A673 (cell line): ENCODE measurements around the gene NAT10. TPM values are rescaled to one million over a fixed set of nuclear protein-coding genes. Genes with fewer than 3 reads are reported as not detected.

Source experiments
- BruUV-seq: library from RNA; stranded (reverse); fragments of 400-500 nt; replicated peaks from 2 replicates; lab custom pipeline; 2021; lab: Mats Ljungman, UMichigan
- CTCF ChIA-PET: fragments of 300-600 bp; sonication (Branson Sonifier 250); formaldehyde crosslinking; loops from one replicate; lab custom pipeline; 2022; ENCODE audit warnings: antibody characterized with exemption; lab: Charles Lee
- POLR2A ChIA-PET: fragments of 300-600 bp; sonication (Branson Sonifier 250); formaldehyde crosslinking; loops from one replicate; lab custom pipeline; 2022; ENCODE audit warnings: antibody characterized with exemption; ENCODE audit not compliant: low non-redundant PET; lab: Charles Lee
- DNase-seq: peaks from one replicate; pipeline ENCODE4 v3.0.0-alpha.2; 2015; ENCODE audit warnings: low spot score
- H3K27ac ChIP-seq: fragments of 200-600 bp; sonication (generic); 2 replicates; pipeline ENCODE4 v1.5.1; 2016; ENCODE audit warnings: mixed run types, low read depth, mild to moderate bottlenecking, mixed read lengths, antibody characterized with exemption, low read length; ENCODE audit not compliant: poor library complexity, severe bottlenecking
- H3K27me3 ChIP-seq: fragments of 200-600 bp; sonication (generic); replicated peaks from 2 replicates; pipeline ENCODE4 v1.6.1; 2017; ENCODE audit warnings: mixed run types, low read depth, mild to moderate bottlenecking, mixed read lengths, antibody characterized with exemption, low read length; ENCODE audit not compliant: insufficient read depth, poor library complexity
- H3K36me3 ChIP-seq: fragments of 200-600 bp; sonication (generic); 2 replicates; pipeline ENCODE4 v1.6.1; 2016; ENCODE audit warnings: mixed run types, mild to moderate bottlenecking, mixed read lengths, antibody characterized with exemption, low read length; ENCODE audit not compliant: insufficient read depth, poor library complexity, severe bottlenecking
- H3K4me1 ChIP-seq: fragments of 200-600 bp; sonication (generic); 2 replicates; pipeline ENCODE4 v1.6.1; 2017; ENCODE audit warnings: mixed run types, mild to moderate bottlenecking, mixed read lengths, antibody characterized with exemption, low read length; ENCODE audit not compliant: insufficient read depth, poor library complexity, severe bottlenecking
- H3K4me3 ChIP-seq: fragments of 200-600 bp; sonication (generic); 2 replicates; pipeline ENCODE4 v1.5.1; 2016; ENCODE audit warnings: low read depth, mixed run types, mild to moderate bottlenecking, mixed read lengths, low read length; ENCODE audit not compliant: poor library complexity, severe bottlenecking
- H3K9me3 ChIP-seq: fragments of 200-600 bp; sonication (generic); 2 replicates; pipeline ENCODE4 v1.6.1; 2016; ENCODE audit warnings: mixed run types, low read depth, mild to moderate bottlenecking, mixed read lengths, antibody characterized with exemption, low read length; ENCODE audit not compliant: poor library complexity, severe bottlenecking
- EZH2 ChIP-seq: fragments of 200-600 bp; sonication (generic); IDR thresholded peaks from 2 replicates; pipeline ENCODE4 v1.6.1; 2017; ENCODE audit warnings: borderline replicate concordance, low read depth, mild to moderate bottlenecking, mixed read lengths, antibody characterized with exemption, low read length; ENCODE audit not compliant: poor library complexity, severe bottlenecking
- intact Hi-C: fragments of 100-400 bp; cut with micrococcal nuclease; formaldehyde crosslinking; loops from one replicate; pipeline ENCODE4 v1.10.0; 2022; ENCODE audit not compliant: unreplicated experiment
- total RNA-seq: library from RNA; stranded (reverse); gene quantifications from 2 replicates; pipeline ENCODE4 v1.2.3, GENCODE V29; 2021
- TF ChIP-seq, protein P1 (sequence below): fragments of 300-800, 200-600 bp; sonication (generic); conservative IDR thresholded peaks from 2 replicates; pipeline ENCODE4 v1.5.1; 2017; ENCODE audit warnings: low read depth, mild to moderate bottlenecking, antibody characterized with exemption, low read length, moderate library complexity, mixed read lengths

NAT10 gene
- total RNA-seq, 1 experiment from 2014 or later: 192 TPM

DNA sequence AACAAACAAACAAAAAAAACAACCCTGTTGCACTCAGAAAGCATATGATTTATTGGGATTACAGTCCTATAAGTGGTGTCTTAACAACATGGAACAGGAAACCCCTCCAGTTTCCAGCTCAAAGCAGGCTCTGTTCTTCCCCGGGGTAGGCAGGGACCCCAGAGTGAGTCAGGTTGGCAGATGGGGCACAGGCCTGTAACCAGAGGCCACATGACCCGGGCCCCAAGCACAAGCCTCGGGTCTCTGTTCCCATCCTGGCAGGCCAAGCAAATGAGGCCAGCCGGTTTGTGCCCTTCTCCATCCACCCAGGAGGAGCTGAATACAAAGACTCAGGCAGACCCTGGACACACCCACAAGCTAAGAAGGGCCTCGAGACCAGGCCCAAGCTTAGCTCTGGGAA lies 75.8 kb downstream of the NAT10 start:
- intact Hi-C loops: no loop called here
- H3K27ac ChIP-seq: no peak overlapping the region
- H3K9me3 ChIP-seq: no peaks in the 10 kb centered on the region
- no TSS peak for BruUV-seq
- TF ChIP-seq EZH2: no peak
- TF ChIP-seq, protein P1, sequence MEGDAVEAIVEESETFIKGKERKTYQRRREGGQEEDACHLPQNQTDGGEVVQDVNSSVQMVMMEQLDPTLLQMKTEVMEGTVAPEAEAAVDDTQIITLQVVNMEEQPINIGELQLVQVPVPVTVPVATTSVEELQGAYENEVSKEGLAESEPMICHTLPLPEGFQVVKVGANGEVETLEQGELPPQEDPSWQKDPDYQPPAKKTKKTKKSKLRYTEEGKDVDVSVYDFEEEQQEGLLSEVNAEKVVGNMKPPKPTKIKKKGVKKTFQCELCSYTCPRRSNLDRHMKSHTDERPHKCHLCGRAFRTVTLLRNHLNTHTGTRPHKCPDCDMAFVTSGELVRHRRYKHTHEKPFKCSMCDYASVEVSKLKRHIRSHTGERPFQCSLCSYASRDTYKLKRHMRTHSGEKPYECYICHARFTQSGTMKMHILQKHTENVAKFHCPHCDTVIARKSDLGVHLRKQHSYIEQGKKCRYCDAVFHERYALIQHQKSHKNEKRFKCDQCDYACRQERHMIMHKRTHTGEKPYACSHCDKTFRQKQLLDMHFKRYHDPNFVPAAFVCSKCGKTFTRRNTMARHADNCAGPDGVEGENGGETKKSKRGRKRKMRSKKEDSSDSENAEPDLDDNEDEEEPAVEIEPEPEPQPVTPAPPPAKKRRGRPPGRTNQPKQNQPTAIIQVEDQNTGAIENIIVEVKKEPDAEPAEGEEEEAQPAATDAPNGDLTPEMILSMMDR: no peak
- H3K4me1 ChIP-seq: peaks cover 22% of the 10 kb centered on the region
- no peak for DNase-seq
- no peaks in the 10 kb centered on the region for H3K36me3 ChIP-seq
- no peaks in the 10 kb centered on the region for H3K27me3 ChIP-seq
- CTCF ChIA-PET: interaction anchor here (0.5 kb wide), 1 partner anchor 336 kb away, joined by 3 read pairs; no protein-coding TSS in a partner anchor
- no peak overlapping the region for H3K4me3 ChIP-seq
- POLR2A ChIA-PET: no interaction called here

DNA sequence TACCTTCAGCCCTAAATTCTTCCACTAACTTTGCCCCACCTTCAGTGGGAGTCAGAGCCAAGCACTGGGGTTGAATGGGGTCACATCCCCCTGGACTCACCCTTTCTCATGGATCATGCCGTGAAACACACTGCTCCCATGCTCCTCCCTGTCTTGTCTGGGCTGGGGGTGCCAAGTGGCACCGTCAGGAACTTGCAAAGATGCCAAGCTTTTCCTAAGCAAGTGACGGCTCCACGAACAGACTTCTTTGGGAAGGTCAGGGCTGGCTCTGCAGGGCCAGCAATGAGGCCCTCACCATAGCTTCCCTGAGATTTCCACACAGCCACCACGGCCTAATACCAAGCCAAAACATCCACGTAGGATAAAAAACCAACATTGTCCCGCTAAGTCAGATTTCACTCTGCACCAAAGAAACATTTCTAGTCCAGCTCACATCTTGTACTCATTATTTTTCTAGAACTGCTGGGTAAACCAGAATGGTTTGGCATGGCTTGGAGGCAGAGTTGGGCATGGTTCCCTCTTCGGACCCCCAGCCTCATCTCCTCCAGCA lies 76.5 kb downstream of the NAT10 start:
- no TSS peak for BruUV-seq
- CTCF ChIA-PET: no interaction called here
- no peaks in the 10 kb centered on the region for H3K9me3 ChIP-seq
- peaks cover 22% of the 10 kb centered on the region for H3K4me1 ChIP-seq
- intact Hi-C loops: no loop called here
- no peak for DNase-seq
- no peaks in the 10 kb centered on the region for H3K27me3 ChIP-seq
- no peaks in the 10 kb centered on the region for H3K36me3 ChIP-seq
- TF ChIP-seq, protein P1: no peak
- TF ChIP-seq EZH2: no peak
- POLR2A ChIA-PET: no interaction called here
- H3K27ac ChIP-seq: no peak overlapping the region
- H3K4me3 ChIP-seq: no peak overlapping the region

DNA sequence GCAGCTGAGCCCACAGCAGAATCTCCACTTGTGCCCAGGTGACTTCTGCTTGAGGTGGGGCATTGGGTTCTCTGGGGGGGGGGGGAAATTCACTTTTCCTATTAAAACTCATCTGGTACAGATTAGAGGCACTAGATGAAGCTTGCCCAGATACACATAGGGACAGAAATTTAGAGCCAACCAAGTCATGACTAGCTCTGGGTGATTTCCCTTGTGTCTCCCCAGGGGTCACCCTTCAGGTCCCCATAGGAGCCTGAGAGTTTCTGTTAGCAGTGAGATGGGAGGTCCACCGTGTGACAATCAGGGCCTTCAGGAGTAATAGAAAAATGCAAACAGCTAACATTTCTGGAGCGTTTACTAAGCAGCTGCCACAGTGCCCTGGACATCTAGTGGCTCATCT lies 77.0 kb downstream of the NAT10 start:
- H3K4me1 ChIP-seq: peaks cover 19% of the 10 kb centered on the region
- no peaks in the 10 kb centered on the region for H3K36me3 ChIP-seq
- intact Hi-C loops: no loop called here
- H3K27ac ChIP-seq: no peak overlapping the region
- ChIA-PET CTCF (no interaction called here), POLR2A (no interaction called here)
- no peak for DNase-seq
- no peak overlapping the region for H3K4me3 ChIP-seq
- no TSS peak for BruUV-seq
- TF ChIP-seq EZH2: no peak
- TF ChIP-seq, protein P1: no peak
- H3K9me3 ChIP-seq: no peaks in the 10 kb centered on the region
- no peaks in the 10 kb centered on the region for H3K27me3 ChIP-seq
